Measurements from ENCODE around the gene FGFR3. TPM values are rescaled to one million over a fixed set of nuclear protein-coding genes. Genes with fewer than 3 reads are reported as not detected.

FGFR3 gene
- total and polyA plus RNA-seq, 10 of the 15 experiments (the other 5 are each of a cell fraction or from before 2014, with no cell fraction given), result 0.05 to 0.33 (median 0.18) TPM; not detected in 6

DNA sequence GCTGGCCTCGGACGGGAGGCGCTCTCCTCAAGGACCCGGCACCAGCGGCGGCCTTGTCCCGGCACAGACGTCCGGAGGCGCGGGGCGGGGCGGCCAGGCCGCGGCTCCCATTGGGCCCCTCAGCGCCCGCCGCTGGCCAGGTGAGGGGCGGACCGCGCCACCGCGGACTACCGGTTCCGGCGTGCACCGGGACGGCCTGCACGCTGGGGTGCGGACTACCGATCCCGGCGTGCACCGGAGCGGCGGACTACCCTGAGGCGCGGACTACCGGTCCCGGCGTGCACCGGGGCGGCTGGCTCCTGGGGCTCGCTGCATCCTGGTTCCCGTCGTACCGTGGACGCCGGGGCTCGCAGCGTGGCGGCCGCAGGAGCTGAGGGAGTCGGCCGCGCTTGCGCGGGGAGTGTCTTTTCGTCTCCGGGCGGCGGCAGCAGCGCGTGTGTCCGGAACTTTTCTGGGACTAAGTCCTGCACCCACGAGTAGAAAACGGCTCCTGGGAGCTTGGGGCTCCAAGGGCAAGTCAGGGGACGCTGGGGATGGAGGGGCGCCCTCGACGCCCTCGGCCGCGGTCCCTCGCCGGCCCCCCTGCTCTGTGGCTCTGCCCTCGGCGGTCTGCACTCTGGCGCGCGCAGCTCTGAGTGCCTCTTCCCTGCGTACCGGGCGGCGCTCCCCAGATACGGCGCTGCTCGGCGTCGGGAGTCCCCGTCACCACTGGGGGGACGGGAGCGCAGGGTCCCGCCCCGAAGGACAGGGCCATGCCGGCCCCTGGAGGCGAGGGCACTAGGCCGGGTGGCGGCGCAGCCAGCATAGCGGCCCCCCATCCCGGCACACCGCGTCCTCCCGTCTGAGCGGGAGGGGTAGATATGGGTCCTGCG lies 63.2 kb downstream of the FGFR3 start, which contains the start of gene LETM1 (continued):
- TF ChIP-seq BHLHE40 (IDR thresholded peaks at IDR 0.05; ENCODE audit: borderline replicate concordance in 1 of 2, low read depth in 2 of 2, low read length in 1 of 2) (peak; percentile 45 to 80; a peak in 2 of 4 replicates), NRF1 (conservative IDR thresholded peaks at IDR 0.05; ENCODE audit: low read depth, low read length) (peak; percentile 45), SRF (IDR thresholded peaks at IDR 0.05; ENCODE audit: low read depth in 2 of 2, low read length in 2 of 2) (0 out of 4 replicates have a peak, but pooled peaks of 1 of the 2 experiments have one; percentile 66), MAX (IDR thresholded peaks at IDR 0.05; ENCODE audit: low read depth, low read length) (peak; percentile 66; the same call in 1 of the 2 replicates), RAD51 (IDR thresholded peaks at IDR 0.05) (no peak), CHD2 (IDR thresholded peaks at IDR 0.05; ENCODE audit: borderline replicate concordance, low read depth, low read length) (peak; percentile 85), ZNF274 (IDR thresholded peaks at IDR 0.05; ENCODE audit: insufficient read depth, insufficient read length) (no peak), TARDBP (IDR thresholded peaks at IDR 0.05; ENCODE audit: borderline replicate concordance) (peak; percentile 89), HCFC1 (IDR thresholded peaks at IDR 0.05; ENCODE audit: low read length) (peak; percentile 97), SUZ12 (IDR thresholded peaks at IDR 0.05; ENCODE audit: unreplicated experiment) (no peak), MYC (IDR thresholded peaks at IDR 0.05; ENCODE audit: insufficient read depth, insufficient read length, insufficient replicate concordance, low read length, severe bottlenecking) (peak; percentile 11), TCF12 (IDR thresholded peaks at IDR 0.05; ENCODE audit: low read depth, low read length) (0 out of 2 replicates have a peak, but pooled peaks have one; percentile 23), ZBED1 (IDR thresholded peaks at IDR 0.05; ENCODE audit: borderline replicate concordance) (no peak), MXI1 (IDR thresholded peaks at IDR 0.05; ENCODE audit: low read depth, low read length) (peak; percentile 76), NR2F1 (conservative IDR thresholded peaks at IDR 0.05) (no peak), USF1 (IDR thresholded peaks at IDR 0.05; ENCODE audit: borderline replicate concordance, extremely low read length, insufficient read depth, low read depth, low read length) (peak; percentile 38), ESRRA (IDR thresholded peaks at IDR 0.05; ENCODE audit: low read length) (no peak), SP1 (IDR thresholded peaks at IDR 0.05; ENCODE audit: low read depth, low read length) (peak; percentile 43), HDAC6 (IDR thresholded peaks at IDR 0.05; ENCODE audit: unreplicated experiment) (peak; percentile 34), NR2C1 (IDR thresholded peaks at IDR 0.05) (peak; percentile 78), E2F8 (IDR thresholded peaks at IDR 0.05; ENCODE audit: low read depth, partially characterized antibody) (no peak), KDM1A (IDR thresholded peaks at IDR 0.05; ENCODE audit: borderline replicate concordance) (no peak)
- TF ChIP-seq, protein P1, sequence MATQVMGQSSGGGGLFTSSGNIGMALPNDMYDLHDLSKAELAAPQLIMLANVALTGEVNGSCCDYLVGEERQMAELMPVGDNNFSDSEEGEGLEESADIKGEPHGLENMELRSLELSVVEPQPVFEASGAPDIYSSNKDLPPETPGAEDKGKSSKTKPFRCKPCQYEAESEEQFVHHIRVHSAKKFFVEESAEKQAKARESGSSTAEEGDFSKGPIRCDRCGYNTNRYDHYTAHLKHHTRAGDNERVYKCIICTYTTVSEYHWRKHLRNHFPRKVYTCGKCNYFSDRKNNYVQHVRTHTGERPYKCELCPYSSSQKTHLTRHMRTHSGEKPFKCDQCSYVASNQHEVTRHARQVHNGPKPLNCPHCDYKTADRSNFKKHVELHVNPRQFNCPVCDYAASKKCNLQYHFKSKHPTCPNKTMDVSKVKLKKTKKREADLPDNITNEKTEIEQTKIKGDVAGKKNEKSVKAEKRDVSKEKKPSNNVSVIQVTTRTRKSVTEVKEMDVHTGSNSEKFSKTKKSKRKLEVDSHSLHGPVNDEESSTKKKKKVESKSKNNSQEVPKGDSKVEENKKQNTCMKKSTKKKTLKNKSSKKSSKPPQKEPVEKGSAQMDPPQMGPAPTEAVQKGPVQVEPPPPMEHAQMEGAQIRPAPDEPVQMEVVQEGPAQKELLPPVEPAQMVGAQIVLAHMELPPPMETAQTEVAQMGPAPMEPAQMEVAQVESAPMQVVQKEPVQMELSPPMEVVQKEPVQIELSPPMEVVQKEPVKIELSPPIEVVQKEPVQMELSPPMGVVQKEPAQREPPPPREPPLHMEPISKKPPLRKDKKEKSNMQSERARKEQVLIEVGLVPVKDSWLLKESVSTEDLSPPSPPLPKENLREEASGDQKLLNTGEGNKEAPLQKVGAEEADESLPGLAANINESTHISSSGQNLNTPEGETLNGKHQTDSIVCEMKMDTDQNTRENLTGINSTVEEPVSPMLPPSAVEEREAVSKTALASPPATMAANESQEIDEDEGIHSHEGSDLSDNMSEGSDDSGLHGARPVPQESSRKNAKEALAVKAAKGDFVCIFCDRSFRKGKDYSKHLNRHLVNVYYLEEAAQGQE (IDR thresholded peaks at IDR 0.05; ENCODE audit: low read depth, low read length), result no peak
